Measurements from ENCODE around the gene INKA1.
"Not testable (repeated sequence)": the region's sequence is repeated elsewhere in the genome, so short reads cannot be mapped to it uniquely, and the experiment has no call there.

The INKA1 gene

DNA sequence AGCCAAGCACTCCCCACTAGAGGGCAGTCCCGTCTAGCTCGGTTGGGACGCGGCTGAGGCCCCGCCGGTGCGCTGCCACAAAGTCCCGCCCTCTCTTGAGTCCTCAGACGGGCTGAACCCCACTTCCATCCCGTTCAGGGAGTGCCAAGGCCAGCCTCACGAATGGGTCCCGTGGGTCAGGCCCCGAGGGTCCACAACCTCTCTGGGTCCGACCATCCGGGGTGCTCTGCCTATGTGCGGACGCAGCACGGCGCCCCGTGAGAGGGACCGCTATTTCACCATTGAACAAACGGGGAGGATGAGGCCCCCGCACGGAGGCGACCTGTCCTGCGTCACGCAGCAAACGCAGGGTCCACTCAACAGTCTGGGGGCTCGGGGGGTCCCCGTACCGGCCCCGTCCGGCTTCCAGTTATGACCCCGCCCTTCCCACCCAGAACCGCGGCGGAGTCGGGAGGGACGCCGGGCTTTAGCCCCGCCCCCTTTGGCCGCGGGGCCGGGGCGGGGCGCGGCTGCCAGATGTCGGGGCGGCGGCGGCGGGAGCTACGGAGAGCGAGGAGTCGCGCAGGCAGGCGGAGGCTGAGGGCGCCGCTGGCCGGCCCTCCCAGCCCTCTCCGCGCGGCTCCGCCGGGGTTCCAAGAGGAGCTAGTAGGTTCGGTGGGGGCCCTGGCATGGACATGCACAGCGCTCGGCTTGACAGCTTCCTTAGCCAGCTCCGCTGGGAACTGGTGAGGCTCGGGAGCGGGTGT is at the start of gene INKA1:
INKA1 (plus strand) TSS at position 543 of the 746 bp plus-strand sequence; CDS start at position 675, 132 bp downstream.
- DNase-seq: peak; percentile 78 to 87

DNA sequence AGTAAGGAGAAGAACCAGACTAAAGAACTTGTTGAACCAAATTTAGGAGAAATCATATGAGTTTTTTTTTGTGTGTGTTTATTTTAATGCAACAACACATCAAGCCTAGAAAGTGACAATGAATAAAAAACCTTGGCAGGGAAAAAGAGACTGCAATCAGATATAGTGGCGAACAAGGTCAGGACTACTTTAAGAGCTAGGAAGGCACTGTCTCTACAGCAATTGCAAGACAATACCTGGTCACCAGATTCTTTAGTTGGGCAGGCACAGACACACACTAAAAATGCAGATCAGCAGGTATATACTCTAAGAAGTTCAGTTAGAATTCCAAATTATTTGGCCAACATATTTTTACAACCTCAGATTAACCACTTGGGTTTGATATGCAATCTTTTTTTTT is 48.5 kb upstream of the INKA1 start:
- no peak for DNase-seq

DNA sequence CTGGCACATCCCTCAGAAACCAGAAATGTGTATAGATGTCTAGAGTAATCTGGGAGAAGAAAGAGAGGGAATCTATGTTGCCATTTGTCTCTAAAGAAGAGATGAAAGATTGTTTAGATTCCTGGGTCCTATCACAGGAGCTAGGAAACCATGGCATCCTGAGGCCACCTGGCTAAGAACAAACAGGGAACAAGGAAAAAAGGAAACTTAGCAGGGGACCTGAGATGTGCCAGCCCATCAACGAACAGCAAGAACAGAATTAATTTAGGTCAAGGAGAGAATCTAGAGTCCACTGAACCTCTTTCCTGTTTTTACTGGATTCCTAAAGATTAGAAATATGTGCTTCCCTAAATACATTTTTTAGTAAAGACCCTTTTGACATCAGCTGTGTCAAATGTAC is 47.0 kb upstream of the INKA1 start:
- no peak for DNase-seq

- DNase-seq: no peak
Observed at GRCh38 chr3:49757197-49757596, 45.9 kb upstream of the INKA1 start.

- no peak for DNase-seq
Observed at GRCh38 chr3:49759226-49759625, 43.8 kb upstream of the INKA1 start.

- no peak for DNase-seq
Observed at GRCh38 chr3:49761661-49762060, 41.4 kb upstream of the INKA1 start.

DNA sequence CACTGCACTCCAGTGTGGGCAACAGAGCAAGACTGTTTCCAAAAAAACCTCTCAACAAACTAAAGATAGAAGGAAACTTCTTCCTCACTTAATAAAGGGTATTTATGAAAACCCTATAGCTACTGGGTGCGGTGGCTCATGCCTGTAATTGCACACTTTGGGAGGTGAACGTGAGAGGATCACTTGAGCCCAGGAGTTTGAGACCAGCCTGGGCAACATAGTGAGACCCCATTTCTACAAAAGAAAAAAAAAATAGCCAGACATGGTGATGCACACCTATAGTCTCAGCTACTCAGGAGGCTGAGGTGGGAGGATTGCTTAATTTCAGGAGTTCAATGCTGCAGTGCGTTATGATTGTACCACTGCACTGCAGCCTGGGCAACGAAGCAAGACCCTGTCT is 39.1 kb upstream of the INKA1 start:
- no peak for DNase-seq

GRCh38 chr3:49769286-49769915 is 33.7 kb upstream of the INKA1 start:
- DNase-seq: no peak

DNA sequence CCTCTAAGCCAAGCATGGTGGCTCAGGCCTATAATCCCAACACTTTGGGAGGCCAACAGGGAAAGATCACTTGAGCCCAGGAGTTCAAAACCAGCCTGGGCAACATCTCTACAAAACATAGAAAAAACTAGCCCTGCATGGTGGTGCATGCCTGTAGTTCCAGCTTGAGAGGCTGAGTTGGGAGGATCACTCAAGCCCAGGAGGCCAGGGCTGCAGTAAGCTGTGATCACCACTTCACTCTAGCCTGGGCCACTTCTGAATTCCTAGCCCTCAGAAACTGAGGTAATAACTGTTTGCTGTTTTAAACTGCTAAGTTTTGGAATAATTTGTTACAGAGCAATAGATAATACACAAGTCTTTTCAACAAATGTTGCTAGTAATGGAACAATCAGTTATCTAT is 33.1 kb upstream of the INKA1 start:
- no peak for DNase-seq

DNA sequence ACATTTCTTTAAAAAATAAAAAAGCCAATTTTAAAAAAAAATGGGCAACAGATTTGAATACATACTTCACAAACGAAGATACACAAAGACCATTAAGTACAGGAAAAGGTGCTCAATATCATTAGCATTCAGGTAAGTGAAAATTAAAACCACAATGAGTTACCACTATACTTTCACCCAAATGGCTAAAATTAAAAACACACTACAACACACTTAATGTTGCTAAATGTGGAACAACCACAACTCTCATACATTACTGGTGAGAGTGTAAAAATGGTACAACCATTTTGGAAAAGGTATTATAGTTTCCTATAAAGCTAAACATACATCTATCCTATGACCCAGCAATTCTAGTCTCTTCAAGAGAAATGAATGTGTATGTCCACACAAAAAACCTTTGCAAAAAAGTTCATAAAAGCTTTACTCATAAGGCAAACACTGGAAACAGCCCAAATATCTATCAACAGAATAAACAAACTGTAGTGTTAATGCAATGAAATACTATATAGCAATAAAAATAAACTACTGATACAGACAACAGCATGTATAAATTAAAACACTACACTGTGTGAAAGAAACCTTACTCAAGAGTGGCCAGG is 31.6 kb upstream of the INKA1 start:
- DNase-seq: no peak

GRCh38 chr3:49772703-49773102 is 30.4 kb upstream of the INKA1 start:
- DNase-seq: no peak

GRCh38 chr3:49775538-49775937 is 27.5 kb upstream of the INKA1 start:
- DNase-seq: peak; percentile 25 to 59

DNA sequence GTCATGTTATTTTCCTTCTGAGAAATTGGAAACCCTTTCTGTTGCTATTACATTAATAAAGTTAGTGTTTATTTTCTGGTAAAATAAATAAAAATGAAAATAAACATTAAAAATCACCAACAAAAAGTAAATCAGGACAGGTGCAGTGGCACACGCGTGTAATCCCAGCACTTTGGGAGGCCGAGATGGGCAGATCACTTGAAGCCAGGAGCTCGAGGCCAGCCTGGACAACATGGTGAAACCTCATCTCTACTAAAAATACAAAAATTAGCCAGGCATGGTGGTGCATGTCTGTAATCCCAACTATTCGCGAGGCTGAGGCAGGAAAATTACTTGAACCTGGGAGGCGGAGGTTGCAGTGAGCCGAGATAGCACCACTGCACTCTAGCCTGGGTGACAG is 27.0 kb upstream of the INKA1 start:
- DNase-seq: not testable (repeated sequence)

DNA sequence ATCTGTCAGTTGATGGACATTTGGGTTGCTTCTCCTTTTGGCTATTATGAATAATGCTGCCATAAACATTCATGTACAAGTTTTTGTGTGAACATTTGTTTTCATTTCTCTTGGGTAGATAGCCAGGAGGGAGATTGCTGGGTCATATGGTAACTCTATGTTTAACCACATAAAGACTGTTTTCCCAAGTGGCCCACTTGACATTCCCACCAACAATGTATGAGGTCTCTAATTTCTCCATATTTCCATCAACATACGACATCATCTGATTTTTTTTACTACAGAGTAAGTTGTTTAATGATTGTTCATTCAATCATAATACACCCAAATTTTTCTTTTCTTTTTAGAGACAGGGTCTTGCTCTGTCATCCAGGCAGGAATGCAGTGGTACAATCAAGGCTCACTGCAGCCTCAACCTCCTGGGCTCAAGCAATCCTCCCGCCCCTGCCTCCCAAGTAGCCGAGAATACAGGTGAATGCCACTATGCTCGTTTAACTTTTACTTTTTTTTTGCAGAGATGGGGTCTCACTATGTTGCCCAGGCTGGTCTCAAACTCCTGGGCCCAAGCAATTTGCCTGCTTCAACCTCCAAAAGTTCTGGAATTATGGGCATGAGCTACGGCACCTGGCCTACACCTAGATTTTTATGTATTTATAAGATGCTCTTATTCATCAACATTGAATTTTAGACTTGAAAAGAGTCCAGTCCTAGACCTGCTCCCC is 23.5 kb upstream of the INKA1 start:
- no peak for DNase-seq

- no peak for DNase-seq
Observed at GRCh38 chr3:49780080-49780974, 22.7 kb upstream of the INKA1 start.

- DNase-seq: not testable (repeated sequence)
Observed at GRCh38 chr3:49780975-49781365, 22.1 kb upstream of the INKA1 start.

- no peak for DNase-seq
Observed at GRCh38 chr3:49781415-49782199, 21.5 kb upstream of the INKA1 start.

- DNase-seq: not testable (repeated sequence)
Observed at GRCh38 chr3:49782277-49782676, 20.8 kb upstream of the INKA1 start.

GRCh38 chr3:49785565-49786356 is 17.3 kb upstream of the INKA1 start:
- DNase-seq: no peak

GRCh38 chr3:49786357-49787181 is 16.5 kb upstream of the INKA1 start, which contains the start of gene IP6K1:
Gene IP6K1 (minus strand): TSS chr3:49786542. CDS start chr3:49748040, 38,502 bp downstream.
- peak; percentile 99 to 100 for DNase-seq
